GM13977 (cell line): ENCODE measurements around the gene OMG.
"Not testable (repeated sequence)": the region's sequence is repeated elsewhere in the genome, so short reads cannot be mapped to it uniquely, and the experiment has no call there.

Experiments used
- DNase-seq: peaks from one replicate; pipeline ENCODE4 v3.0.0; 2012; ENCODE audit warnings: low spot score
- in situ Hi-C: fragments of 300-500 bp; cut with MboI; formaldehyde crosslinking; loops from one replicate; pipeline ENCODE4 v1.12.0; 2022; ENCODE audit warnings: low sequenced_read_pairs, low pct_unique_long_range_greater_than_20kb, mixed read lengths, inconsistent platforms; ENCODE audit not compliant: unreplicated experiment
- TF ChIP-seq, protein P1 (sequence below): IDR thresholded peaks from 2 replicates; pipeline ENCODE4 v1.5.1; 2012; ENCODE audit warnings: mild to moderate bottlenecking, control low read depth; ENCODE audit not compliant: insufficient read depth; ENCODE audit errors: extremely low read depth, missing control alignments

The OMG gene

DNA sequence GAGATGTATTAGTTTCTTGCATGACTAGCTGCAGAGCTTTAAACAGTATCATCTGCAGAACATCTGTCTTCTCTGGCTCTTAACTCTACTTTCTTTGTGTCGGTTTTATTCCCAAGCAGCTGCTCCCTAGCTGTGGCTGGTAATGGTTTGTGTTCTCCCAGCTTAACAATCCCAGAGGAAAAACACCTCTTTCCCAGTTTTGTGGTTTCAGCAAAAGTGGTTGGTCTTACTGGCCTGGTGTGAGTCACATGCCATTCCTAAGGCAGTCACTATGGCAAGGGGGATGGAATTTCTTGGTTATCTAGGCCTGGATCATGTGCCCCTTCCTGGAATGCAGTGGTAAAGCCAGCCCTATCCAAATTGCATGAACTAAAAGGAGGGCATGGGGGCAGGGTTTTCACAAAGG, 27.5 kb downstream of the OMG start:
- no peak for DNase-seq
- TF ChIP-seq, protein P1, sequence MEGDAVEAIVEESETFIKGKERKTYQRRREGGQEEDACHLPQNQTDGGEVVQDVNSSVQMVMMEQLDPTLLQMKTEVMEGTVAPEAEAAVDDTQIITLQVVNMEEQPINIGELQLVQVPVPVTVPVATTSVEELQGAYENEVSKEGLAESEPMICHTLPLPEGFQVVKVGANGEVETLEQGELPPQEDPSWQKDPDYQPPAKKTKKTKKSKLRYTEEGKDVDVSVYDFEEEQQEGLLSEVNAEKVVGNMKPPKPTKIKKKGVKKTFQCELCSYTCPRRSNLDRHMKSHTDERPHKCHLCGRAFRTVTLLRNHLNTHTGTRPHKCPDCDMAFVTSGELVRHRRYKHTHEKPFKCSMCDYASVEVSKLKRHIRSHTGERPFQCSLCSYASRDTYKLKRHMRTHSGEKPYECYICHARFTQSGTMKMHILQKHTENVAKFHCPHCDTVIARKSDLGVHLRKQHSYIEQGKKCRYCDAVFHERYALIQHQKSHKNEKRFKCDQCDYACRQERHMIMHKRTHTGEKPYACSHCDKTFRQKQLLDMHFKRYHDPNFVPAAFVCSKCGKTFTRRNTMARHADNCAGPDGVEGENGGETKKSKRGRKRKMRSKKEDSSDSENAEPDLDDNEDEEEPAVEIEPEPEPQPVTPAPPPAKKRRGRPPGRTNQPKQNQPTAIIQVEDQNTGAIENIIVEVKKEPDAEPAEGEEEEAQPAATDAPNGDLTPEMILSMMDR = no peak
- in situ Hi-C loops = loop anchor here (10.0 kb wide), 1 partner anchor 55 kb away; the partner anchor contains the start of gene EVI2A

DNA sequence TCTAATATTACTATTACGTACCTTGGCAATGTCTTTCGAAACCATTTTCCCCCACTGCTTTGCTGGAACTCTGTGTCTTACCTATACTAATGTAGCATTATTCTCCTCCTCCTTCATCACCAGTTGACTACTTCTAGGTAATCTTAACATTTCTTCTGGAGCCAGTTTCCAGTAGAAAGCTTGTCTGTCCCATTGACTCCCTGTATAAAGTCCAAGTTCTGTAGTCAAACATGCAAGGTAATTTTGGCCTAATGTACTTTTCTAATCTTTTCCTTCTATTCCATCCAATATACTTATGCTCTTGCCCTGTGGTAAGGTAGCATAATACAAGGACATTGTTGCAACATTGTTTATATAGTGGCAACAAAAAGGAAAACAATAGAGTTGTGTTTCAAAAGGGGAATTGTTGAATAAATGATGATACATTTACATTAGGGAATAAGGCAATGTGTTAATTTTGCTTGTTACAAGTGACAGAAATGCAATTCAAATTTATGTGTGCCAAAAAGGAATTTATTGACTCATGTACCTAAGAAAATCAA, 27.9 kb downstream of the OMG start:
- in situ Hi-C loops = loop anchor here (10.0 kb wide), 1 partner anchor 56 kb away; the partner anchor contains the start of gene EVI2A
- no peak for DNase-seq
- TF ChIP-seq, protein P1 = no peak

DNA sequence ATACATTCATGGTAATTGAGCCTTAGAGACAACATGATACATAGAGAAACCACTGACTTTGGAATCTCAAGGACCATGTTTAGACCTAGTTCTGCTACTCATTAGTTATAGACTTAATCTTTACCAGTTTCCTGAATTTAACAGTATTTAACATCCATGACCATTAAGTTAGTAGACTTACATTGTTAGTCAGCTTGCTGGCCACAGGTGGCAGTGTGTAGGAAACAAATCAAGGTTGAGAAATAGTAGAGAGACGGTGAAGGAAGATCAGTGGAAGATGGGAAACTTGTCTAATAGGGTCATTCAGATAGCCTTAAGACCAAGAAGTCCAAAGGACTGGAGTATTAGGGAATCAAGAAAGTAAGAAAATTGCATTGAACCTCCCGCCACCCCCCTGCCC, 31.0 kb downstream of the OMG start:
- in situ Hi-C loops = loop anchor here (10.0 kb wide), 1 partner anchor 59 kb away; the partner anchor contains the start of gene EVI2A
- TF ChIP-seq, protein P1 = no peak
- no peak for DNase-seq

DNA sequence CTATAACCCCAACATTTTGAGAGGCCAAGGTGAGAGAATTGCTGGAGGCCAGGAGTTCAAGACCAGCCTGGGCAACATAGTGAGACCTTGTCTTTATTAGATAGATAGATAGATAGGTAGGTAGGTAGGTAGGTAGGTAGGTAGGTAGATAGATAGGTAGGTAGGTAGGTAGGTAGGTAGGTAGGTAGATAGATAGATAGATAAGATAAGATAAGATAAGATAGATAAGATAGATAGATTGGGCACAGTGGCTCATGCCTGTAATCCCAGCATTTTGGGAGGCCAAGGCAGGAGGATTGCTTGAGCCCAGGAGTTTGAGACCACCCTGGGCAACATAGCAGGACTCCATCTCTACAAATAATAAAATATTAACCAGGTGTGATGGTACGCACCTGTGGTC, 34.1 kb downstream of the OMG start:
- DNase-seq = not testable (repeated sequence)
- in situ Hi-C loops = loop anchor here (10.0 kb wide), 1 partner anchor 62 kb away; the partner anchor contains the start of gene EVI2A

DNA sequence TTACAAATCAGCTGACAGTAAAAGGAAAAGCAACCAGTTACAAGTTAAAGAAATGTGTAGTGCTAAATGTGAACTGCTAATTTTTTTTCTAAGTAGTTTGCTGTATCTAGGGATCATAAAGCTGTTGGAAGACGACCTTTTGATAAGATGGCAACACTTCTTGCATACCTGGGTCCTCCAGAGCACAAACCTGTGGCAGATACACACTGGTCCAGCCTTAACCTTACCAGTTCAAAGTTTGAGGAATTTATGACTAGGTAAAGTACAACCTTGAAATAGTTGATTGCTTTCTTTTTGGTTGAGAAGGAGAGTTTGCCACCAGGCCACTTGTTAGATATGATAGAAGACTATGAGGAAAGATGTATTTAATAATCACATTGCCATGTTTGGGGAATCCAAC, 35.4 kb downstream of the OMG start:
- TF ChIP-seq, protein P1 = no peak

DNA sequence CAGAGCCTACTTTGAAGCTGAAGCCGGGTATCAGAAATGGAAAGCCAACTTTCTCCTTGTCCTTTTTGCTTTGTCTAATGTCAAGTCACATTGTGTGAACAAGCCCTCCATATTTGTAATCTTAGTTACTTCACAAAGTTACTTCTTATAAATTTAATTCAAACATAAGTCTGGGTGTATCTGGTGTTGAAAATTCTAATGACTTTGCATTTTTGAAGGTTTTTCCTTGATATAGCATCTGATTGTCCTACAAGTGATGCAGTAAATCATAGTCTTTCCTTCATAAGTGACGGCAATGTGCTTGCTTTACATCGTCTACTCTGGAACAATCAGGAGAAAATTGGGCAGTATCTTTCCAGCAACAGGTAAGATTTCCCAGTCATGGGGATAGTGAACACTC, 36.9 kb downstream of the OMG start:
- in situ Hi-C loops = loop anchor here (10.0 kb wide), 1 partner anchor 65 kb away; the partner anchor contains the start of gene EVI2A
- DNase-seq = no peak
- TF ChIP-seq, protein P1 = no peak

More for the DNA sequence above, 35.4 kb downstream of the OMG start:
- no peak for DNase-seq
- in situ Hi-C loops = loop anchor here (10.0 kb wide), 1 partner anchor 63 kb away; the partner anchor contains the start of gene EVI2A

DNA sequence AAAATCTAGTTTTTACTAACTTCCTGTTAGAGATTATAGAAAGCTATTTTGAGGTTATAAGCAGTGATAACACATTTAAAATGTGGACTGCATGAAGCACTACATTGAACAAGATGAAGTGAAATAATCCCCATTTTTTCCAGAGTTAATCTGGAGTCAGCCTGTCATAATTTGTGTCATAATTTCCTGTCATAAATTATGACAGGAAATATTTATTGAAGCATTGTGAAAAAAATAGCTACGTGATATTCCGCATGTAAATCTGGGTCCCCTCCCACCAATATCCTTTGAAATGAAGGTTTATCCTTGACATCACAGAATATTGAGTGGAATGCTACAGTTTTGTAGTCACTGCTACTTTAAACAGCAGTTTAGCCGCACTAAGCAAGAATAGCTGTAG, 40.1 kb downstream of the OMG start:
- TF ChIP-seq, protein P1 = no peak
- in situ Hi-C loops = no loop called here
- no peak for DNase-seq
